Progenitor cell of endocrine pancreas (in vitro differentiated cells): ENCODE measurements around the gene APBB1IP. TPM values are rescaled to one million over a fixed set of nuclear protein-coding genes. Genes with fewer than 3 reads are reported as not detected.

Source experiments
- DNase-seq: peaks from one replicate; pipeline ENCODE4 v3.0.0; 2021; ENCODE audit warnings: low spot score; ENCODE audit not compliant: unreplicated experiment
- H3K27ac Mint-ChIP-seq: 2 replicates; pipeline ENCODE4 v1.8.0; 2021; ENCODE audit warnings: mild to moderate bottlenecking, moderate library complexity, mixed read lengths
- H3K27me3 Mint-ChIP-seq: 2 replicates; pipeline ENCODE4 v1.8.0; 2021; ENCODE audit warnings: mixed read lengths
- H3K36me3 Mint-ChIP-seq: 2 replicates; pipeline ENCODE4 v1.8.0; 2022; ENCODE audit warnings: mixed read lengths; ENCODE audit not compliant: insufficient read depth
- H3K4me1 Mint-ChIP-seq: 2 replicates; pipeline ENCODE4 v1.8.0; 2021; ENCODE audit warnings: low read depth, mixed read lengths
- H3K4me3 Mint-ChIP-seq: 2 replicates; pipeline ENCODE4 v1.8.0; 2021; ENCODE audit warnings: low read depth, mild to moderate bottlenecking, moderate library complexity, mixed read lengths
- H3K9me3 Mint-ChIP-seq: 2 replicates; pipeline ENCODE4 v1.8.0; 2021; ENCODE audit warnings: low read depth, mixed read lengths
- CTCF ChIP-seq: fragments of 200-600 bp; sonication (generic); IDR thresholded peaks from one replicate; pipeline ENCODE4 v1.5.0; 2021; ENCODE audit warnings: antibody characterized with exemption, mild to moderate bottlenecking; ENCODE audit not compliant: unreplicated experiment
- total RNA-seq: library from RNA; stranded (reverse); gene quantifications from 2 replicates; pipeline ENCODE4 v1.2.1, GENCODE V29; 2021

Gene APBB1IP
- total RNA-seq, 1 donor from 2014 or later, result 0.38 TPM

GRCh38 chr10:26445411-26446031 is 7.4 kb downstream of the APBB1IP start:
- no peaks in the 10 kb centered on the region for H3K9me3 Mint-ChIP-seq
- no peak for TF ChIP-seq CTCF
- no peaks in the 10 kb centered on the region for H3K27me3 Mint-ChIP-seq
- H3K27ac Mint-ChIP-seq, result no peak overlapping the region
- DNase-seq, result no peak
- no peaks in the 10 kb centered on the region for H3K4me1 Mint-ChIP-seq
- no peak overlapping the region for H3K4me3 Mint-ChIP-seq
- no peaks in the 10 kb centered on the region for H3K36me3 Mint-ChIP-seq

- H3K4me1 Mint-ChIP-seq, result no peaks in the 10 kb centered on the region
- TF ChIP-seq CTCF, result no peak
Observed at GRCh38 chr10:26446258-26446657, 8.1 kb downstream of the APBB1IP start.

GRCh38 chr10:26448292-26448691 is 10.2 kb downstream of the APBB1IP start:
- no peak overlapping the region for H3K4me3 Mint-ChIP-seq
- peak; percentile 17 for TF ChIP-seq CTCF
- no peaks in the 10 kb centered on the region for H3K36me3 Mint-ChIP-seq
- no peak overlapping the region for H3K27ac Mint-ChIP-seq
- DNase-seq, result no peak
- H3K27me3 Mint-ChIP-seq, result no peaks in the 10 kb centered on the region
- H3K9me3 Mint-ChIP-seq, result no peaks in the 10 kb centered on the region
- no peaks in the 10 kb centered on the region for H3K4me1 Mint-ChIP-seq

More at GRCh38 chr10:26446258-26446657, 8.1 kb downstream of the APBB1IP start:
- DNase-seq, result no peak
- no peak overlapping the region for H3K4me3 Mint-ChIP-seq
- no peaks in the 10 kb centered on the region for H3K27me3 Mint-ChIP-seq
- no peaks in the 10 kb centered on the region for H3K36me3 Mint-ChIP-seq
- H3K27ac Mint-ChIP-seq, result no peak overlapping the region
- no peaks in the 10 kb centered on the region for H3K9me3 Mint-ChIP-seq

GRCh38 chr10:26448706-26449435 is 10.7 kb downstream of the APBB1IP start:
- Mint-ChIP-seq H3K36me3 (no peaks in the 10 kb centered on the region), H3K4me3 (no peak overlapping the region), H3K4me1 (no peaks in the 10 kb centered on the region), H3K27ac (no peak overlapping the region), H3K27me3 (no peaks in the 10 kb centered on the region), H3K9me3 (no peaks in the 10 kb centered on the region)
- no peak for DNase-seq
- no peak for TF ChIP-seq CTCF

GRCh38 chr10:26449726-26450125 is 11.6 kb downstream of the APBB1IP start:
- no peaks in the 10 kb centered on the region for H3K4me1 Mint-ChIP-seq
- H3K9me3 Mint-ChIP-seq, result no peaks in the 10 kb centered on the region
- H3K4me3 Mint-ChIP-seq, result no peak overlapping the region
- no peak for DNase-seq
- no peaks in the 10 kb centered on the region for H3K27me3 Mint-ChIP-seq
- no peak for TF ChIP-seq CTCF
- H3K36me3 Mint-ChIP-seq, result no peaks in the 10 kb centered on the region
- H3K27ac Mint-ChIP-seq, result no peak overlapping the region
